ENCODE measurements around the gene TMEM178B. TPM values are rescaled to one million over a fixed set of nuclear protein-coding genes. Genes with fewer than 3 reads are reported as not detected.

TMEM178B gene
- total and polyA plus RNA-seq, 9 donors, result 0.10 to 1.6 (median 0.30) TPM

- TF ChIP-seq EP300 (IDR thresholded peaks at IDR 0.05), result no peak
- TF ChIP-seq POLR2A (IDR thresholded peaks at IDR 0.05), result no peak
- TF ChIP-seq CTCF (IDR thresholded peaks at IDR 0.05), result no peak
- Histone ChIP-seq H3K27ac (no peak overlapping the region), H3K4me3 (no peak overlapping the region), H3K4me1 (ENCODE audit: insufficient read depth) (no peaks in the 10 kb centered on the region), H3K27me3 (no peaks in the 10 kb centered on the region), H3K9me3 (no peaks in the 10 kb centered on the region), H3K36me3 (no peaks in the 10 kb centered on the region)
- DNase-seq, result no peak
- 86 to 89% (median 87%) methylated on average over 4 of the region's 4 CpGs for WGBS, 3 donors
- intact Hi-C loops (cut with DNase I), result no loop called here
These were observed 261.3 kb downstream of the TMEM178B start for GRCh38 chr7:141335164-141335563.

GRCh38 chr7:141339603-141340002, 265.7 kb downstream of the TMEM178B start:
- intact Hi-C loops (cut with DNase I), result no loop called here
- 26 to 55% (median 42%) methylated on average over 1 of the region's 1 CpG for WGBS, 3 donors
- Histone ChIP-seq H3K27me3 (no peaks in the 10 kb centered on the region), H3K36me3 (no peaks in the 10 kb centered on the region), H3K9me3 (no peaks in the 10 kb centered on the region), H3K4me3 (no peak overlapping the region), H3K4me1 (ENCODE audit: insufficient read depth) (no peaks in the 10 kb centered on the region), H3K27ac (no peak overlapping the region)
- DNase-seq, result no peak
- TF ChIP-seq POLR2A (IDR thresholded peaks at IDR 0.05) (no peak), CTCF (IDR thresholded peaks at IDR 0.05) (no peak), EP300 (IDR thresholded peaks at IDR 0.05) (no peak)

- no peaks in the 10 kb centered on the region for H3K36me3 ChIP-seq
- H3K9me3 ChIP-seq, result no peaks in the 10 kb centered on the region
- intact Hi-C loops (cut with DNase I), result no loop called here
- 55 to 59% (median 56%) methylated on average over 4 of the region's 4 CpGs for WGBS, 3 donors
- H3K27me3 ChIP-seq, result no peaks in the 10 kb centered on the region
- no peaks in the 10 kb centered on the region for H3K4me1 ChIP-seq (ENCODE audit: insufficient read depth)
- H3K27ac ChIP-seq, result no peak overlapping the region
- no peak overlapping the region for H3K4me3 ChIP-seq
- DNase-seq, result no peak
- TF ChIP-seq POLR2A (IDR thresholded peaks at IDR 0.05) (no peak), CTCF (IDR thresholded peaks at IDR 0.05) (no peak), EP300 (IDR thresholded peaks at IDR 0.05) (no peak)
These were observed 267.1 kb downstream of the TMEM178B start for GRCh38 chr7:141340991-141341390.

GRCh38 chr7:141342621-141343408, 269.0 kb downstream of the TMEM178B start:
- Histone ChIP-seq H3K4me3 (no peak overlapping the region), H3K36me3 (no peaks in the 10 kb centered on the region), H3K27me3 (no peaks in the 10 kb centered on the region), H3K27ac (no peak overlapping the region), H3K9me3 (no peaks in the 10 kb centered on the region), H3K4me1 (ENCODE audit: insufficient read depth) (no peaks in the 10 kb centered on the region)
- 83 to 91% (median 83%) methylated on average over 16 of the region's 16 CpGs for WGBS, 3 donors
- DNase-seq, result no peak
- TF ChIP-seq POLR2A (IDR thresholded peaks at IDR 0.05), result no peak
- no peak for TF ChIP-seq CTCF (IDR thresholded peaks at IDR 0.05)
- no peak for TF ChIP-seq EP300 (IDR thresholded peaks at IDR 0.05)
- intact Hi-C loops (cut with DNase I), result no loop called here

All from ovary (tissue), 9 donors.